ENCODE measurements around the gene GKAP1.

GRCh38 chr9:83698976-83699585 lies 118.5 kb downstream of the GKAP1 start:
- TF ChIP-seq CTCF (IDR thresholded peaks at IDR 0.05) (no peak), POLR2A (IDR thresholded peaks at IDR 0.05) (no peak)
